Aorta (tissue), 5 donors: ENCODE results near the gene CCDC92B. TPM values are rescaled to one million over a fixed set of nuclear protein-coding genes. Genes with fewer than 3 reads are reported as not detected.

Source experiments
- ATAC-seq: fragments of 200-7000 bp; cut with Tn5 transposase; one replicate; pipeline ENCODE4 v1.9.1; 2022; ENCODE audit warnings: moderate library complexity; ENCODE audit not compliant: low FRiP score
- DNase-seq, 2 donors: peaks; one replicate each; pipeline ENCODE4 v3.0.0-alpha.2; 2020
- H3K27ac ChIP-seq, 2 donors: one replicate each; pipeline ENCODE4 v1.5.1; 2013; ENCODE audit warnings: low read length in 2 of 2, mild to moderate bottlenecking in 2 of 2, moderate library complexity in 2 of 2, control low read depth in 1 of 2, inconsistent platforms in 1 of 2, low read depth in 1 of 2
- H3K27me3 ChIP-seq, 2 donors: one replicate each; pipeline ENCODE4 v1.6.1; 2013; ENCODE audit warnings: control low read depth in 1 of 2, low read length in 1 of 2, mild to moderate bottlenecking in 1 of 2, moderate library complexity in 1 of 2; ENCODE audit not compliant: insufficient read depth in 2 of 2, control insufficient read depth in 1 of 2
- H3K36me3 ChIP-seq, 2 donors: one replicate each; pipeline ENCODE4 v1.6.1; 2013; ENCODE audit warnings: control low read depth in 1 of 2, low read length in 1 of 2, mild to moderate bottlenecking in 1 of 2; ENCODE audit not compliant: insufficient read depth in 2 of 2, control insufficient read depth in 1 of 2
- H3K4me1 ChIP-seq, 2 donors: one replicate each; pipeline ENCODE4 v1.6.1; 2013; ENCODE audit warnings: low read length in 2 of 2, control low read depth in 1 of 2, mild to moderate bottlenecking in 1 of 2, moderate library complexity in 1 of 2; ENCODE audit not compliant: insufficient read depth in 2 of 2, control insufficient read depth in 1 of 2
- H3K4me3 ChIP-seq, 2 donors: one replicate each; pipeline ENCODE4 v1.5.1; 2013; ENCODE audit warnings: low read length in 2 of 2, control low read depth in 1 of 2, mild to moderate bottlenecking in 1 of 2
- H3K9me3 ChIP-seq: one replicate; pipeline ENCODE4 v1.6.1; 2013; ENCODE audit warnings: mild to moderate bottlenecking, low read length; ENCODE audit not compliant: control insufficient read depth
- WGBS, 2 donors: extraction: QIAGEN DNeasy Blood & Tissue Kit; methylation state at CpG; one replicate each; pipeline ENCODE4 v1.1.7; 2013; 5-methylcytosine and 5-hydroxymethylcytosine counted together
- intact Hi-C, 2 donors: fragments of 100-400 bp; cut with DNase I; formaldehyde crosslinking; loops; one replicate each; pipeline versions ENCODE4 v1.14.2 to v1.15.0; 2022
- polyA plus RNA-seq, 2 donors: library from polyadenylated mRNA; stranded (reverse); fragments of 200-250 nt; gene quantifications; one replicate each; pipeline ENCODE4 v1.2.3, GENCODE V29; 2013
- total RNA-seq, 2 donors: library from RNA; stranded (reverse); fragmentation: NEBNext Ultra II Directional; extraction: Animal tissue kit (Norgen Biotek cat#: 25700); gene quantifications; one replicate each; pipeline ENCODE4 v1.2.1, GENCODE V29; 2021
- donor health status: healthy with polysubstance abuse.
- donor health status: Bipolar disorder and iron deficiency.
- donor health status: DM: no; HTN: no; CAD: no.
- donor health status: DM: no; HTN: no; CAD: no.
- donor health status: DM: yes; HTN: yes; CAD: no.

CCDC92B gene
- total and polyA plus RNA-seq, 4 donors: 0.18 TPM; not detected in 3

DNA sequence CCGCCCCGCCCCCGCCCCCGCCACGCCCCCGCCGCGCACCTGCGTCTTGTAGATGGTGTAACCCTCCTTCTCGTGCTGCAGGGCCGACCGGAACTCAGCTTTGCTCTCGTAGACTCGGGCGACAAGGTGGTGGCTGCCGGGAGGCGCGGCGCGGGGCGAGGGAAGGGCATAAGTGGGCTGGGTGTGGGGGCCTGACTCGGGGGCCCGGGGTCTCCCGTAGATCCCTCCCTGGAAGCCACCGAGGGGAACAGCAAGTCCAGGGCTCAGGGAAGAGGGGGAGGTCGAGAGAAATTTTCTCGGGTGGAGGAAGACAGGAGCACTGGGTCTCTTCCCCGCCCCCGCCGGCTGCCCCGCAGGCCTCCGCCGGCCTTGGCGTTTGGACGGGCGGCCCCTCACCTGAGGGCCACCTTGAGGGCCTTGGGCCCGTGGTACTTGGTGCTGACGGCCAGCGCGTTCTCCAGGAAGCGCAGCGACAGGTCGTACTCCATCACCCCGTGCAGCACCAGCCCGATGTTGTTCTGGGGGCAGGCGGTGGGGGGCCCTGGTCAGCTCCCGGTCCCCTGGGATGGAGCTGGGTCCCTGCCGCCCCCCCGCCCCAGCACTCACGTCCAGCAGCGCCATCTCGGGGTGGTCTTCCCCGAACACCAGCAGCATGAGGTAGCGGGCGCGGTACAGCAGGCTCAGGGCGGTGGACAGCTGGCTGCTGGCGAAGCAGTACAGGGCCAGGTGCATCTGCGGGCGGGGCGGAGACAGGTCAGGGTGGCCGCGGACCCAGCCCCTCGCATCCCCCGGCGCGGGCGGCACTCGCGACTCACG is 57.3 kb downstream of the CCDC92B start:
- ATAC-seq (no peak), DNase-seq (peak in 1 of 2 donors; percentile 46)
- WGBS, 2 donors: 87 to 90% methylated on average over 59 to 71 of the region's 71 CpGs
- no peak overlapping the region for H3K27ac ChIP-seq
- intact Hi-C loops: no loop called here
- no peaks in the 10 kb centered on the region for H3K27me3 ChIP-seq
- H3K36me3 ChIP-seq: no peaks in the 10 kb centered on the region
- H3K4me1 ChIP-seq: no peaks in the 10 kb centered on the region
- H3K9me3 ChIP-seq: no peaks in the 10 kb centered on the region
- no peak overlapping the region for H3K4me3 ChIP-seq

DNA sequence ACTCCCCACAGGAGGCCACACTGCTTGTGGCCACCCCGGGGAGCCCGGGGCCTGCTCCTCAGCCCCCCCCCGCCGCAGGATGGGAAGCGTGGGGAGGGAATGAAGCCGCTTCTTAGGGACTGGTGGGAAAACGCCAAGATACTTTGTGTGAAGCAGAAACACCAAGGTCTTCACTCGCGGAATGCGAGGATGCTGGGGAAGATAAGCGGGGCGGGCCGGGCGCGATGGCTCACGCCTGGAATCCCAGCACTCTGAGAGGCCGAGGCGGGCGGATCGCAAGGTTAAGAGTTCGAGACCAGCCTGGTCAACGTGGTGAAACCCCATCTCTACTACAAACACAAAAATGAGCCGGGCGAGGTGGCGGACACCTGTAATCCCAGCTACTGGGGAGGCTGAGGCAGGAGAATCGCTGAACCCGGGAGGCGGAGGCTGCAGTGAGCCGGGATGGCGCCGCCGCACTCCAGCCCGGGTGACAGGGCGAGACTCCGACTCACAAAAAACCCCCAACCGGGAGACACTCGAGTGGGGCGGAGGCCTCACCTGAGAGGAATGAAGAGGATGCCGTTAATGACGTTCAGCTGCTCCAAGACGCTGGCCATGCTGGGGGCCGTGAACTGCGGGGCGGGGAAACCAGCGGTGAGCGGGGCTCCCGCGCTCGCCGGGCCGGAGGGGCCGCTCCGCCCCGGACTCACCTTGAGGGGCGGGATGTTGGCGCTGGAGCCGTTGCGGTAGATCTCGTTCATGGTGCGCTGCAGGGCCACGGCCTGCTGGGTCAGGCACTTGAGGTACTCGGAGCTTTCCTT is 58.2 kb downstream of the CCDC92B start:
- 94 to 95% methylated on average over 62 of the region's 62 CpGs for WGBS, 2 donors
- Histone ChIP-seq H3K9me3 (no peaks in the 10 kb centered on the region), H3K27ac (no peak overlapping the region), H3K4me3 (no peak overlapping the region), H3K36me3 (no peaks in the 10 kb centered on the region), H3K27me3 (no peaks in the 10 kb centered on the region), H3K4me1 (no peaks in the 10 kb centered on the region)
- DNase-seq (peak in 1 of 2 donors; percentile 40), ATAC-seq (no peak)
- intact Hi-C loops: no loop called here

DNA sequence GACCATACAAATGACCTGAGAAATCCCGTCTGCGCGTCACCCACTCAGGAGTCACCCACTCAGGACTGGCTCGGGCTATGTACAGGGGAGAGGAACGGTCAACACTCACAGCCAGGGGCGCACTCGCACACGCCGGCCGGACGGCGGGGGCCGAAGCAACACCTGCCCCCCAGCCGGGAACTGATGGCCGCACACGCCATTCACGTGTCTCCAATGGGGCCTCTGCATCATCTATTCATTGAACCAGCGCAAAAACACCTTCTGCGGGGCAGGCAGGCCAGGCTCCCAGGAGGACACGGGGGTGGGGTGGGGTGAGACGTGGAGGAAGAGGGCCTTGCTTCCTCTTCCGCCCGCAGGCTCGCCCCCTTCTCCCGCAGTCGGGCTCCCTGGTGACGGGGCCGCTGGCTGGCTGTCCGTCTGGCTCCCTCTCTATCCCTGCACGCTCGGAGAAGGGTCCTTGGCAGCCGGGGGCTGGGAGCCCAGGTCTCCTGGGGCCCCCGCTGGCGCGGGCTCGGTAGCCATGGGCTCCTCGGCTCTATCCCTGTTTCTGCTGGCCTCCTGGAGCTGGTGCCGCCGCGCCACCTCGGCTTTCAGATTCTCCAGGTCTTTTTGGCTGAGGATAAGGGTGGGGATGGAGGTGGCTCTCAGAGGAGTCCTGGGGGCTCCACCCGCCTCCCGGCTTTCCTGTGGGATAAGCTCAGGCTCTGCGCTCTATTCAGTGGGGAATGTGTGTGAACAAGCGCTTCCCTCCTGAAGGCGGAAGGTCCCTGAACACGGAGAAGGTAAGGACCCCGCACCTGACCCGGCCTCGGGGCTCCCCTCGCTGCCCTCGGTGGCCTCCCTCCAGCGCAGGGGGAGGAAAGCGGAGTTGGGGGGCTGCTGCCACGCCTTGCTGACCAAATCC is 59.0 kb downstream of the CCDC92B start:
- Histone ChIP-seq H3K4me1 (no peaks in the 10 kb centered on the region), H3K27ac (no peak overlapping the region), H3K9me3 (no peaks in the 10 kb centered on the region), H3K36me3 (no peaks in the 10 kb centered on the region), H3K27me3 (no peaks in the 10 kb centered on the region), H3K4me3 (no peak overlapping the region)
- ATAC-seq (no peak), DNase-seq (peak in 1 of 2 donors; percentile 34)
- intact Hi-C loops: no loop called here
- WGBS, 2 donors: 87 to 88% methylated on average over 43 to 55 of the region's 55 CpGs

GRCh38 chr17:2689411-2690164 is 59.9 kb downstream of the CCDC92B start:
- Histone ChIP-seq H3K27me3 (no peaks in the 10 kb centered on the region), H3K27ac (no peak overlapping the region), H3K36me3 (no peaks in the 10 kb centered on the region), H3K4me3 (no peak overlapping the region), H3K9me3 (no peaks in the 10 kb centered on the region), H3K4me1 (no peaks in the 10 kb centered on the region)
- intact Hi-C loops: loop anchor here (10.0 kb wide), 2 partner anchors 95 to 175 kb away; partner anchors contain the start of genes METTL16 (in 2 of the 2) and PAFAH1B1 (in 1 of the 2)
- WGBS, 2 donors: 57 to 69% methylated on average over 39 to 40 of the region's 40 CpGs
- DNase-seq: peak; percentile 39 to 74
- ATAC-seq: no peak

- no peaks in the 10 kb centered on the region for H3K4me1 ChIP-seq
- no peak for ATAC-seq
- H3K9me3 ChIP-seq: no peaks in the 10 kb centered on the region
- DNase-seq: peak in 1 of 2 donors; percentile 45
- intact Hi-C loops: loop anchor here (10.0 kb wide), 2 partner anchors 94 to 174 kb away; partner anchors contain the start of genes METTL16 (in 2 of the 2) and PAFAH1B1 (in 1 of the 2)
- peaks cover 3 to 4% of the 10 kb centered on the region in 2 donors for H3K36me3 ChIP-seq
- WGBS, 2 donors: 63 to 66% methylated on average over 27 of the region's 27 CpGs
- H3K27me3 ChIP-seq: no peaks in the 10 kb centered on the region
- H3K4me3 ChIP-seq: no peak overlapping the region
- H3K27ac ChIP-seq: no peak overlapping the region
Observed at GRCh38 chr17:2688351-2689342, 60.8 kb downstream of the CCDC92B start.

- intact Hi-C loops: loop anchor here (10.0 kb wide), 2 partner anchors 92 to 172 kb away; partner anchors contain the start of genes METTL16 (in 2 of the 2) and PAFAH1B1 (in 1 of the 2)
- no peak overlapping the region for H3K27ac ChIP-seq
- 48 to 49% methylated on average over 6 of the region's 6 CpGs for WGBS, 2 donors
Observed at GRCh38 chr17:2687074-2687418, 62.4 kb downstream of the CCDC92B start.

GRCh38 chr17:2685696-2686095 is 63.8 kb downstream of the CCDC92B start:
- Histone ChIP-seq H3K4me3 (no peak overlapping the region), H3K4me1 (no peaks in the 10 kb centered on the region), H3K27ac (no peak overlapping the region), H3K36me3 (peaks cover 4 to 8% of the 10 kb centered on the region in 2 donors), H3K27me3 (no peaks in the 10 kb centered on the region), H3K9me3 (no peaks in the 10 kb centered on the region)
- 81 to 84% methylated on average over 15 of the region's 15 CpGs for WGBS, 2 donors
- DNase-seq: no peak
- intact Hi-C loops: loop anchor here (10.0 kb wide), 2 partner anchors 91 to 171 kb away; partner anchors contain the start of genes METTL16 (in 2 of the 2) and PAFAH1B1 (in 1 of the 2)
- ATAC-seq: no peak

More at GRCh38 chr17:2687074-2687418, 62.4 kb downstream of the CCDC92B start:
- DNase-seq (no peak), ATAC-seq (no peak)
- no peak overlapping the region for H3K4me3 ChIP-seq
- no peaks in the 10 kb centered on the region for H3K4me1 ChIP-seq
- no peaks in the 10 kb centered on the region for H3K27me3 ChIP-seq
- H3K36me3 ChIP-seq: peaks cover 3 to 4% of the 10 kb centered on the region in 2 donors
- no peaks in the 10 kb centered on the region for H3K9me3 ChIP-seq
